HG02623 (cell line): ENCODE data around the gene FANCI.

Experiments
- ATAC-seq: cut with Tn5 transposase; IDR thresholded peaks from one replicate; pipeline ENCODE4 v1.9.1; 2021; ENCODE audit warnings: moderate library complexity; ENCODE audit not compliant: unreplicated experiment

The FANCI gene

DNA sequence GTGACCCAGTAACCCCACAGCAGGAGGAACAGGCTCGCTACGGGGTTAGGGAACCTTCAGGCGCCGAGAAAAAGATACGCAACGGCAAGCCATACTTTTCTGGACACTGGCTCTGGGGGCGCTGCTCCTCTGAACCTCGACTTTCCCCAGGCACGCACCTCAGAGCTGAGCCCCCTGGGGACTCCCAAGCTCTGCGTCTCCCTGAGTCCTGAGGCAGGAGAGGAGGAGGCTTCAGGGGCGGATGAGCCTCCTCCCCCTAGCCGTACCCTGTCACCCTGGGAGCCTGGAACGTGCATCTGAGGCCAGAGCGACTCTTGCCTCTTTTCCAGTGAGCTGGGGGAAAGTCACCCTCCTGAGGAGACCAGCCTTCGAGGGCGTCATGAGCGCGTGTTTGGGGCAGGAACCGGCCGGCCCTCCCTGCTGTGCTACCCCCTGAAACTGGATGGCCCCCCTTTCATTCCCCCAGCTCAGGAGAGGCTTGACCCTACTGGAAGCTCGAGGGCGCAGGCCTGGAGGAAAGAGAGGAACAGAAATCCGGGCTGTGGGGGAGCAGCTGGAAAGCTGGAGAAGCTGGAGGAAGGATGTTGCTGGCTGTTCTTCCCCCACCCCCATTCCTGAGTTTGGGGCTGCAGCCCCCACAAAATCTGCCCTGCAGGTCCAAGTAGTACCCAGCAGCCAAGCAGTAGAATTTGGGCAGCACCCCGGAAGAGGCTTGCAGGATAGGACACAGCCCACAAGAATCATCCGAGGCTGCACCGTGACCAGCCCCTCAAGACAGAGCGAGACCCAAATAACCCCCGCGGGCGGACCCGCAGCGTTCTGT lies 115.9 kb downstream of the FANCI start:
- ATAC-seq = no peak

DNA sequence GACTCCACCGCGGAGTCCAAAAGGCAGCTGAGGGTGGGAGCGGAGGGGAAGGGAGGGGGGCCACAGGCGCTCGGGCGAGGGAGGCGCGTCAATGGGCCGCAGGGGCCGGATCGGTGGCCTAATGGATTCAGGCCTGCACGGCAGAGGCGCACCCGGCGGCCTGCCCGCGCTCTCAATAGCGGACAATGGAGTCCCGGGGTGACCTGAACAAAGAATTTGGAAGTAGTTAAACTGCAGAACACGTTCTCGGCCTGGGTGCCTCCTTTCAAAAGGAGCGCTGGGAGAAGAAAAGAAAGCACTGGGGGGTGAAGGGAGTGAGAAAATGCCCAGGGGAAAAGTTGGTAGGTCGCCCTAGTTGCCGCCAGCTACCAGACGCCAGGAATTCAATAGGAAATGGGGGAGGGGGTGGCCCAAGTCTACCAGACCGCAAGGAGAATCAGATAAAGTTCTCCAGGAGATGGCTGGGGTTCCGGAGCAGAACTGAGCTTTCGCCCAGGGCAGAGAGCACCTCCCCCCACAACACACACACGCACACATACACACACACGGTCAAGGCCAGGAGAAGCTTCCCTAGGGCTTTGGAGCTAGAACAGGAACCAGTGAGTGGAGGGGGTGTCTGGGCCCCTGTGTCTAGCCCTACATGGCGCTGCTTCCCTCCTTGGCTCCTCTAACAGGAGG lies 116.7 kb downstream of the FANCI start:
- ATAC-seq = no peak

DNA sequence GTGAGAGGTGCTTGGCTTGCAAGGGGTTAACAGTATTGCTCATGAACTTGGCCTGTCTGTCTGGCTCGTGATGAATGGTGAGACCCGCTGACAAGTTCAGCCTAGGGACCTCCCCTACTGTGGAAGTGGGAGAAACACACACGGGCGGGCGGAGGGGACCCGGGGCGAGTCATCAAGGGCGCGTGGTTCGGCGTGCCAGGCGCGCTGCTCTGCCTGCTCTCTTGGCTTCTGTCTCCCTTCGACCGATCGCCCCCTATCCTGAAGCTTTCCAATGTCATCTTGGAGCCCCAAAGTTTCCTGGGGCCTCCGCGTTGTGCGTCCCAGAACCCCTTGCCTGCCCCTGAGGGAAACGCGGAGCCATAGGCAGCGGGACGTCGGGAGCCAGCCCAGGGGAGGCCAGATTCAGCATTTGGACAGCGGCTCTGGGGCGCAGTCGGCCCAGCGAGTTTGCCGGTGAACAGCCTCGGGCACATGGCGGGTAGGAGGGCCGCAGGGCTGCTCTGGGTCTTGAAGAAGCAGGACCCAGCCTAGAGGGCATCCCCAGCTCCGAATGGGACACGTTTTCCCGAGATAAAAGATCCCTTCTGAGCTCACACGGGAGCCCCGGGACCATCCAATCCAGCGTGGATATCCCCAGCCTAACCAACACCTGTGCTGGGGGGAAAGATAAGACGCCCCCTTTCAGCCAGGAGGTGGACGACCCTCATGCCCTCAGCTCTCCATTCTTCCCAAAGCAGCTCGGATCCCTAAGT lies 117.8 kb downstream of the FANCI start:
- no peak for ATAC-seq

DNA sequence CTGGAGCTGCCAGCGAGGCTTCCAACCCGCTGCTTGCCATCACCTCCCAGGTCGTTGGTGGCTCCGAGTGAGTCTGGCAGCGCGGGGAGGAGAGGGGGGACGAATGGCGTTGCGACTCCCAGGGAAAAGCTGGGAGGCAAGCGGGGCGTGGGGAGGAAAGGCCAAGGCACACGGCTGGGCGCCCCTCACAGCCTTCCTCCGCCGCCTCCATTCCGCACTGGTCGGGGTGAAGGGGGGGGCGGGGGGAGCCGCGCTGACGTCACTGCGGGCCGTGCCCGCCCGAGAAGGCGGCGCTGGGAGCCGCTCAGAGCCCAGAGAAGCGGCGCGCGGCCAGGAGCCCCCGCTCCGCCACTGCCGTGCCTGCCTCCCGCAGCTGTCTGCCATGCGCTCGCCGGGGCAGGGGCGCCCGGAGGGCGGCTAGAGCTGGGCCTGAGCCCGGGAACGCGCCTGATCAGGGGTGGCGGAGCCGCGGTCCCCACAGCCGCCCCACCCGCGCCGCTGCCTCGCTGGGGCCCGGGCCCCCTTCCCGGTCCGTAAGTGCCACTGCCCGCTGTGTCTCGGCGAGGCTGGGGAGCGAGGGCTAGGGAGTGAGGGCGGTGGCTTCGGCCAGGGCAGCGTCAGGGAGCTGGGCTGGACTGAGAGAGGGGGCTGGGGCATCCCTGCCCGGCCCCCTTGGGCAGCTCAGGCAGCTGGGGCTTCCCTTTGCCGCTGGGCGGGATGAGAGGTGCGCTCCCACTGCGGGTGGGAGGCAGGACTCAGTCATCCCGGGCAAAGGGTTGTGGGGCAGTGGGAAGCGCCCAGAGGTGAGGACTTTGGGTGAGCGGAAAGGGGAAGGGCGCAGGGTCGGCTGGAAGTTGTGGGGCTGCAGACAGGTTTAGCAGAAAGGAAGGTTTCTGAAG lies 118.7 kb downstream of the FANCI start:
- ATAC-seq = no peak

DNA sequence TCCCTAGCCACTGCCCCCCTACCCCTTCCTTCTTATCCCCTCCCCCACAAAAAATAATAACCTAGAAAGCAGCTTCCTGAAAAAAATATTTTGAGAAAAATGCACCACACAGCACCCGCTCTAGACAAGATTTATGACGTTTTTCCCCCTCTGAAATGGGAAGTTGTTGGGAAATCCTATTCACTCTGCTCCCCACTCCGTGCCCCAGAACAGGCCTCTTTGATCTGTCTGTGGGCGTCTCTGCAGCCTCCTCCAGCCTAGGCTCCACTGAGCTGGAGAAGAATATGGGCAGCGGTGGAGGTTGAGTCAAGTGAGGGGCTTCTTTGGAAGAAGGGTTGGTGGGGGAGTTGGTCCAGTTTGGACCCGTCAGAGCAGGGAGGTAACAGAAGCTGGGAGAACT lies 119.4 kb downstream of the FANCI start:
- ATAC-seq = no peak

DNA sequence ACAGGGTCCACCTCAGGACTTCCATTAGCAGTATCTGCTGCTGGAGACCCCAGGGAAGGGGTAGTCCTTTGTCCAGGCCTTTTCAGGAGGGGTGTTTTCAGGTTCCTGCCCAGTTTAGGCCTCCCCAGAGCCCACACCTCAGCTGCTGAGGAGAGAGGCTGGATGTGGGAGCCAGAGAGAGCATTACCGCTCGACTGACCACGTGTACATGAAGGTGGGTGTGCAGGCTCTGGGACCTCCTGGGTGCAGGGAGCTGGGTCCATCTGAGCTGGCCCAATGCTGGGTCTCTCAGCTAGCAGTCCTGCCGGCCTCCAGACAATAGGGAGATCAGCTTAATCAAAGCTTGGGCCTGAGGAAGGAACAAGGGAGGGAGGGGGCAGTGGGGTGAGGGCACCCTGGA lies 120.0 kb downstream of the FANCI start:
- no peak for ATAC-seq

DNA sequence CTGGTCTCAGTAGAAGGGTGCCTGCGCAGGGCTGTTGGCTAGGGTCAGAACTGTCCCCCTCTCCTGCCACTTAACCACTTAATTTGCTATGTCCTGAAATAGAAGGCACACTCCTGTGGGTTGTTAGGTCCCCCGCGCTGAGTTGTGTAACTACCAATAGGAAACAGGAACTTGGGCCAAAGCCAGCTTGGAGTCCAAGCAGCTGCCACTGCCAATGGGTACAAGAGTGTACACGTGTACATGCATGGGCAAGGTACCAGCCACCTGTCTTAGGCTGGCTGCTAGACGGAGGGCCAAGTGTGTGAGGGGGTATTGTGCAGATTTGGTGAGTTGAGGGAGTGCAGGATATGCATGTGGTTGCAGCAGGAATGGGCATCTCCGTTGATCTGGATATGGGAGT lies 120.6 kb downstream of the FANCI start:
- ATAC-seq = no peak

DNA sequence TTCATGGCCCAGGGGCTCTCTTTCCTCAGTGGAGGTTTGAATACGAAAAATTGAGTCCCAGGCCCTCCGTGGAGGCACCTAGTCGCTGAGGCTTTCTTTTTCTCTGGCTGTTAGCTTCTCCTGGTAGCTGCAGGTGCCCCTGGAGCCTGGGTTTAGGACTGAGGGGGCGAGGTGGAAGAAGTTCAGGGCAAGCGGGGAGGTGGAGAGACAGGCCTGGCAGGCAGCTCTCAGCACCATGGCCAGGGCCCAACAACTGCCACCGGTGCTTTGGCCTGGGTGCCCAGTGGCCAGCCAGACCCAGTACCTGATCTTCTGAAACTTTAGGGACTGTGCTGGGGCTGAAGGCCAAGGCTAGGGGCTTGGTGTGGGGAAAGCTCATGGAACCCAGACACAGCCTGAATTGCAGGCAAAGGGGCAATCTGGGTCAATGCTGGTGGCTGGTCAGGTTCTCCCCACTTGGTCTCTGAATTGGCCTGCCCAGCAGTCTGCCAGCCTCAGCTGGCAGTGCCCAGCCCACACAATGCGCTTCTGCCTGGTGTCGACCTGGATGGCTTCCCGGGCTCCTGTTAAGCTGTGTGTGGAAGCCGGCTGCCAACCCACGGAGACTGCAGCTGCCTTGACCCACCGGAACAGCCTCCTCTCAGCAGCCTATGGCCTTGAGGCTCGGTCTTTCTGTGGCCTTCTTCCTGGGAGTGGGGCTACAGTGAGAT lies 121.1 kb downstream of the FANCI start:
- ATAC-seq = no peak

DNA sequence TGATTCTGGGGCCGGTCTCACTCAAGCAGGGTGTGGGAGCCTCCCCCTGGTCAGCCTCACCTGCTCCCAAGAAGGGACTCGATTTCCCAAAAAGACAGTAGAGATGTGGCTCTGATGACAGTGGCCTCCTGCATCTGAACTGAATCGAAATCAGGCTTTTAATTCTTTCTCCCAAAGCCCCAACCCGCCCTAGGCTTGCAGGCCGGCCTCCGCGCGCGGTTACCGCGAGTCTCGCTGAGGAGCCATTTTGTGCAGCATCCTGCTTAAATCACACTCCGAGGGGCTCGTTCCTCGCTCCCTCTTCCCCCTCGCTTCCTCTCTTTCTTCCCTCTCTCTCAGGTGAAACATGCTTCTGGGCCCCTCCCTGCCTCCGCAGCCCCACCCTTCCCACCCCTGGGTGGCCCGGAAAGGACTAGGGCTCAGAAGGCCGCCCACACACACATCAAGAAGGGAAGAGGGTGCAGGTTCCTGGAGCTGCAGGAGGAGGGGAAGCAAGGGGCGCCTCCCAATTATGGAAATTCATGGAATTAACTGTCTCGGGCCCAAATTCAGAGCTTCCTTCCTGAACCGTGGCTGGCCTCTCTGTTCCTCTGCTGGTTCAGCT lies 121.8 kb downstream of the FANCI start:
- no peak for ATAC-seq
